Sigmoid colon (tissue), 7 donors: ENCODE results near the gene AJM1. TPM values are rescaled to one million over a fixed set of nuclear protein-coding genes. Genes with fewer than 3 reads are reported as not detected.
"Not testable (repeated sequence)": the region's sequence is repeated elsewhere in the genome, so short reads cannot be mapped to it uniquely, and the experiment has no call there.

Experiments
- DNase-seq: peaks from one replicate; pipeline ENCODE4 v3.0.0-alpha.2; 2019
- H3K27ac ChIP-seq, 4 donors: fragments of 200-600 bp; sonication (generic); one replicate each; pipeline ENCODE4 v1.5.1; 2016 to 2019; ENCODE audit warnings: mild to moderate bottlenecking in 1 of 4
- H3K27me3 ChIP-seq, 3 donors: fragments of 200-600 bp; sonication (generic); one replicate each; pipeline ENCODE4 v1.5.1; 2019; ENCODE audit warnings: mild to moderate bottlenecking in 1 of 3
- H3K36me3 ChIP-seq, 4 donors: fragments of 200-600 bp; sonication (generic); one replicate each; pipeline ENCODE4 v1.5.1; 2016 to 2019
- H3K4me1 ChIP-seq, 4 donors: fragments of 200-600 bp; sonication (generic); one replicate each; pipeline ENCODE4 v1.5.1; 2017 to 2019
- H3K4me3 ChIP-seq, 4 donors: fragments of 200-600 bp; sonication (generic); one replicate each; pipeline ENCODE4 v1.5.1; 2017 to 2019; ENCODE audit warnings: mild to moderate bottlenecking in 2 of 4, moderate library complexity in 1 of 4
- H3K9me3 ChIP-seq, 4 donors: fragments of 200-600 bp in 3 of 4; sonication (generic) in 3 of 4; one replicate each; pipeline versions ENCODE4 v1.5.1 to v1.6.1; 2013 to 2019
- EP300 ChIP-seq, 4 donors: sonication (generic); formaldehyde crosslinking; IDR thresholded peaks; one replicate each; pipeline ENCODE4 v1.6.1; 2017; ENCODE audit warnings: antibody characterized with exemption in 4 of 4
- POLR2A ChIP-seq, 2 donors: fragments of 450-650 bp; IDR thresholded peaks; one replicate each; pipeline ENCODE4 v1.6.1; 2016; ENCODE audit warnings: antibody characterized with exemption in 2 of 2, mild to moderate bottlenecking in 2 of 2, moderate library complexity in 2 of 2
- POLR2AphosphoS5 ChIP-seq, 4 donors: sonication (generic); formaldehyde crosslinking; IDR thresholded peaks; one replicate each; pipeline ENCODE4 v1.6.1; 2017; ENCODE audit warnings: antibody characterized with exemption in 4 of 4
- WGBS, 2 donors: extraction: QIAGEN DNeasy Blood & Tissue Kit; methylation state at CpG; one replicate each; pipeline ENCODE4 v1.1.7; 2013; 5-methylcytosine and 5-hydroxymethylcytosine counted together
- intact Hi-C: fragments of 100-400 bp; cut with DNase I; formaldehyde crosslinking; loops from one replicate; pipeline ENCODE4 v1.15.1; 2023
- polyA plus RNA-seq, 3 donors: library from polyadenylated mRNA; stranded (reverse); fragments of 200-250 nt; gene quantifications; one replicate each; pipeline ENCODE4 v1.2.3, GENCODE V29; 2013
- total RNA-seq, 4 donors: library from RNA; depleted of rRNA; stranded (reverse); fragments of >200 nt; gene quantifications; one replicate each; pipeline ENCODE4 v1.1.0, GENCODE V29; 2016
- TF ChIP-seq, protein P1 (sequence below), 4 experiments: fragments of 450-650 bp in 3 of 4; fragments of 200-600 bp in 1 of 4; IDR thresholded peaks; one replicate each; pipeline ENCODE4 v1.5.1; 2016 to 2019; ENCODE audit warnings: antibody characterized with exemption in 4 of 4, mild to moderate bottlenecking in 3 of 4, moderate library complexity in 2 of 4
- donor health status: healthy with polysubstance abuse.
- donor health status: Bipolar disorder and iron deficiency.
- donor health status: healthy.

Gene AJM1
- total and polyA plus RNA-seq, 7 donors = 0.46 to 8.6 (median 4.3) TPM

DNA sequence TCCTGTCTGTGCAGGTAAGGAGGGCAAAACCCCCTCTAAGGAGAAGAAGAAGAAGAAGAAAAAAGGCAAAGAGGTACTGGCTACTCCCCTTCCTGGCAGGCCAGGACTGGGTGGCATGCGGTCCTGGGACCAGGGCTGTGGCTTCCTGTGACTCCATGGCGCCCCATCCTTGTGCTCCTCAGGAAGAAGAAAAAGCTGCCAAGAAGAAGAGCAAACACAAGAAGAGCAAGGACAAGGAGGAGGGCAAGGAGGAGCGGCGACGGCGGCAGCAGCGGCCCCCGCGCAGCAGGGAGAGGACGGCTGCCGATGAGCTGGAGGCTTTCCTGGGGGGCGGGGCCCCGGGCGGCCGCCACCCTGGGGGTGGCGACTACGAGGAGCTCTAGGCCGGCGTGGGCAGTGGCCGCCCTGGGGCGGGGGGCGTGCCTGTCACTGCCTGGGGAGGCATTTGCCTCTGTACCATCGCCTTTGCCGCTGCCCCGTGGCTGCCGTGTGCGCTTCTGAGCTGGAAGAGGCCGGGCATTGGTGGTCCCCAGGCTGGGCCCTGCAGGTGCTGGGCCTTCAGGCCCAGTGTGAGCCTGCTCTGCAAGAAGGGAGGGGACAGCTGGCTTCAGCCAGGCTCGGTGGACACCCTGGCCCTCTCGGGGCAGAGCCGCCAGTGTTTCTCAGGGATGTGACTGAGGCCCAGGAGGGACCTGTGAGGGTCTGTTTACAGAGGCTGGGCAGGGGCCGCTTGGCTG, 2.0 kb upstream of the AJM1 start:
- Histone ChIP-seq H3K4me3 (no peak overlapping the region), H3K27me3 (peaks cover 10 to 28% (median 20%) of the 10 kb centered on the region in 3 donors), H3K9me3 (no peaks in the 10 kb centered on the region), H3K36me3 (peaks cover 0 to 42% (median 15%) of the 10 kb centered on the region in 4 donors), H3K4me1 (peaks cover 0 to 44% (median 39%) of the 10 kb centered on the region in 4 donors), H3K27ac (peak overlapping the region in 1 of 4 donors; percentile 22)
- no peak for DNase-seq
- TF ChIP-seq POLR2AphosphoS5 (IDR thresholded peaks at IDR 0.05) = no peak
- intact Hi-C loops = loop anchor here (10.0 kb wide), 1 partner anchor 194 kb away; the partner anchor contains the start of gene FUT7
- 23 to 70% methylated on average over 32 of the region's 32 CpGs for WGBS, 2 donors

DNA sequence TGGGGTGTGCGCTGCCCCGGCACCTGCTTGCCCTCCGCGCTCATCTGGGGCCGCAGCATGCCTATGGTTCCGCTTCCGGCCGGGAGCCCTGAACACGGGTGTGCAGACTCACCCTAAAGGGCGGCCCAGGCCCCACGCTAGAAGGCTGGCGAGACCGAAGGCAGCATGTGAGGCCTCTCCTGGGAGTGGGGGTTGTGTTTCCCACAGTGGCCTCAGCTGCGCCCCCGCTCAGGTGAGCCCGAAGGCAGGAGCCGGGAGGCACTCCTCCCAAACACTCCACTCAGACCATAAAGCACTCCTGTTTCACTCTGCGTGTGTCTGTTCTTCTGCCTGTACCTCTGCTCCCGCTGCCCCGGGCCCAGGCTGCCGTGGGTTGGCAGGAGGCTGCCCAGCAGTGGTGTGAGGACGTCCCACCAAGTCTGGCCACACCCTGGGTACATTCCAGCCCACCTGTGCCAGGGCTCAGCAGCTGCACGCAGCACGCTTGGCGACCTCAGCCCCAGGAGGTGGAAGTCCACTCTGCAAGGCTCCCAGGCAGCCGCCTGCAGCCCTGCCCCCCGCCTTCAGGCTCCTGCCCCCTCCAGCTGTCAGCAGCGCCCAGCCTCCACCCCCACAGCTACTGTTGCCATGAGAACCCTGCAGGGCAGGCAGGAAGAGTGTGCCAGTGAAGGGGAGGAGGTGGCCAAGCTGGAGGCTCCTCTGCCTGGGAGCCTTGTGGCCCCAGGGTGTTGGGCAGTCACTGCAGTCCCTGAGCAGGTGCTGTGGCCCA, 1.2 kb upstream of the AJM1 start:
- WGBS, 2 donors = 16 to 63% methylated on average over 28 of the region's 28 CpGs
- DNase-seq = no peak
- Histone ChIP-seq H3K9me3 (no peaks in the 10 kb centered on the region), H3K36me3 (peaks cover 0 to 36% (median 15%) of the 10 kb centered on the region in 4 donors), H3K27me3 (peaks cover 18 to 35% (median 28%) of the 10 kb centered on the region in 3 donors), H3K27ac (peak overlapping the region in 1 of 4 donors; percentile 22), H3K4me1 (peaks cover 0 to 51% (median 45%) of the 10 kb centered on the region in 4 donors), H3K4me3 (no peak overlapping the region)
- intact Hi-C loops = loop anchor here (10.0 kb wide), 1 partner anchor 194 kb away; the partner anchor contains the start of gene FUT7
- no peak for TF ChIP-seq EP300 (IDR thresholded peaks at IDR 0.05)
- TF ChIP-seq POLR2AphosphoS5 (IDR thresholded peaks at IDR 0.05) = no peak
- TF ChIP-seq, protein P1, sequence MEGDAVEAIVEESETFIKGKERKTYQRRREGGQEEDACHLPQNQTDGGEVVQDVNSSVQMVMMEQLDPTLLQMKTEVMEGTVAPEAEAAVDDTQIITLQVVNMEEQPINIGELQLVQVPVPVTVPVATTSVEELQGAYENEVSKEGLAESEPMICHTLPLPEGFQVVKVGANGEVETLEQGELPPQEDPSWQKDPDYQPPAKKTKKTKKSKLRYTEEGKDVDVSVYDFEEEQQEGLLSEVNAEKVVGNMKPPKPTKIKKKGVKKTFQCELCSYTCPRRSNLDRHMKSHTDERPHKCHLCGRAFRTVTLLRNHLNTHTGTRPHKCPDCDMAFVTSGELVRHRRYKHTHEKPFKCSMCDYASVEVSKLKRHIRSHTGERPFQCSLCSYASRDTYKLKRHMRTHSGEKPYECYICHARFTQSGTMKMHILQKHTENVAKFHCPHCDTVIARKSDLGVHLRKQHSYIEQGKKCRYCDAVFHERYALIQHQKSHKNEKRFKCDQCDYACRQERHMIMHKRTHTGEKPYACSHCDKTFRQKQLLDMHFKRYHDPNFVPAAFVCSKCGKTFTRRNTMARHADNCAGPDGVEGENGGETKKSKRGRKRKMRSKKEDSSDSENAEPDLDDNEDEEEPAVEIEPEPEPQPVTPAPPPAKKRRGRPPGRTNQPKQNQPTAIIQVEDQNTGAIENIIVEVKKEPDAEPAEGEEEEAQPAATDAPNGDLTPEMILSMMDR (IDR thresholded peaks at IDR 0.05) = no peak
- no peak for TF ChIP-seq POLR2A (IDR thresholded peaks at IDR 0.05)

DNA sequence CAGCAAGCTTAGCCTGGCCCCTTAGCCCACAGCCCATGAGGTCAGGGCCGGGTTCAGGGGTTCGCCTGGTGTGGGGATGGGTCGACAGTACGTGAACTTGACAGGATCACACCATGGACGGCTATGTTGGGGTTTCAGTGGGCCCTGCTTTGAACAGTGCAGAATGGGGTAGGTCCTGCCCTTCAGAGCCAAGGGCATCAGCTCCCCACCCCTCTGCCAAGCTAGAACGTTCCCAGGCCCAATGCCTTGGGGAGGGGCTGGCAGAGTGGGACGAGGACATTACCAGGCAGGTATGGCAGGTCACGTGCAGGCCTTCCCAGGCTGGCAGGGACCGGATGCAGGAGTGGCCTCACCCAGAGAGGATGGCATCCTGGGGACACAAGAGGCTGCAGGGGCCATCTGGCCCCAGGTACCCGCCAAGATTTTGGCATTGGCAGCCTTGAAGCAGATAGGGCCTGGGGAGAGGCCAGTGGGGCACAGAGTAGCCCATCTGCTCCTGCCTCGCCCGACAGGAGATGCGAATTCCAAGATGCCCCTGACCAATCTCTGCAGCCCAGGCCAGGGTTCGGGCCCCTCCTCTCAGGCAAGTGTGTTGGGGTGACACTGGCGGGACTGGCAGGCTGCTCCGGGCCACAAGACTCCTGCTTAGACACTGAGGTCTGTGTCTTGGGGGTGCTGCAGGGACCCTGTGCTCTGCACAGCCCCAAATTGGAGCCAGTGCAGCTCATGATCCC, 465 bp upstream of the AJM1 start:
- H3K27ac ChIP-seq = peak overlapping the region in 1 of 4 donors; percentile 43
- peaks cover 0 to 29% (median 15%) of the 10 kb centered on the region in 4 donors for H3K36me3 ChIP-seq
- intact Hi-C loops = loop anchor here (2.0 to 10.0 kb wide), 2 partner anchors 103 to 193 kb away; partner anchors contain the start of genes C8G, FBXW5 and FUT7
- H3K4me3 ChIP-seq = peak overlapping the region in 3 of 4 donors; percentile 35 to 45 (median 42)
- not testable (repeated sequence) for H3K9me3 ChIP-seq, DNase-seq
- 8 to 52% methylated on average over 16 of the region's 16 CpGs for WGBS, 2 donors
- peaks cover 23 to 43% (median 36%) of the 10 kb centered on the region in 3 donors for H3K27me3 ChIP-seq
- H3K4me1 ChIP-seq = peaks cover 0 to 59% (median 51%) of the 10 kb centered on the region in 4 donors

DNA sequence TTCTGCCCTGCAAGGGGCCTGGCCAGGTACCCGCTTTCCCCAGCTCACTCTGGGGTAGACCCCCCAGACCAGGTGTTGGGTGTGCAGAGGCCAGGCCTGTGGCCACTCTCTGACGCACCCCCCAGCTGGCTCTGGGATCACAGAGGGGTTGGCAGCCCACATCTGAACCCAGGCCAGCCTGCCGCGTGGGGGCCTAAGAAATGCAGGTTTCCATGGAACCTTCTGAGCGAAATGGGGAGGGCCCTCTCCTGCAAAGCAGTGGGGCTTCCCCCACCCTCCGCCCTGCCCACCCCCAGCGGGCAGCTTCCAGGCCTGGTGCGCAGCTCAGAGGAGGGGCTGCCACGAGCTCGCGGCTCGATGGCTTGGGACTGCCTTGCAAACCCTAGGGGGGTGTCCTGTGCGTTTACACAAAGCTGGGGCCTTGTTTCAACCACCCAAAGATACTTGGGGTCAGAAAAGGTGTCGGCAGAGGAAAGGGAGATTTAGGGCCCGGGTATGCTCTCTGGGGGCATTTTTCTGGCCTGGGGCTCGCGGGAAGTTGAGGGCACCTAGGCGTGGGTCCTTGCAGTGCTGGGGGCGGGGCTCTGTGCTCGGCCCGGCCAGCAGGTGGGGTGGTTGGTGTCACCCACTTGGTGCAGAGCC, 1.0 kb downstream of the AJM1 start:
- peaks cover 0 to 24% (median 15%) of the 10 kb centered on the region in 4 donors for H3K36me3 ChIP-seq
- peaks cover 0 to 74% (median 66%) of the 10 kb centered on the region in 4 donors for H3K4me1 ChIP-seq
- not testable (repeated sequence) for DNase-seq, H3K4me3 ChIP-seq, H3K9me3 ChIP-seq
- peak overlapping the region in 1 of 4 donors; percentile 55 for H3K27ac ChIP-seq
- peaks cover 30 to 57% (median 50%) of the 10 kb centered on the region in 3 donors for H3K27me3 ChIP-seq
- intact Hi-C loops = loop anchor here (2.0 to 10.0 kb wide), 2 partner anchors 102 to 192 kb away; partner anchors contain the start of genes C8G, FBXW5 and FUT7
- 10 to 16% methylated on average over 21 of the region's 21 CpGs for WGBS, 2 donors

DNA sequence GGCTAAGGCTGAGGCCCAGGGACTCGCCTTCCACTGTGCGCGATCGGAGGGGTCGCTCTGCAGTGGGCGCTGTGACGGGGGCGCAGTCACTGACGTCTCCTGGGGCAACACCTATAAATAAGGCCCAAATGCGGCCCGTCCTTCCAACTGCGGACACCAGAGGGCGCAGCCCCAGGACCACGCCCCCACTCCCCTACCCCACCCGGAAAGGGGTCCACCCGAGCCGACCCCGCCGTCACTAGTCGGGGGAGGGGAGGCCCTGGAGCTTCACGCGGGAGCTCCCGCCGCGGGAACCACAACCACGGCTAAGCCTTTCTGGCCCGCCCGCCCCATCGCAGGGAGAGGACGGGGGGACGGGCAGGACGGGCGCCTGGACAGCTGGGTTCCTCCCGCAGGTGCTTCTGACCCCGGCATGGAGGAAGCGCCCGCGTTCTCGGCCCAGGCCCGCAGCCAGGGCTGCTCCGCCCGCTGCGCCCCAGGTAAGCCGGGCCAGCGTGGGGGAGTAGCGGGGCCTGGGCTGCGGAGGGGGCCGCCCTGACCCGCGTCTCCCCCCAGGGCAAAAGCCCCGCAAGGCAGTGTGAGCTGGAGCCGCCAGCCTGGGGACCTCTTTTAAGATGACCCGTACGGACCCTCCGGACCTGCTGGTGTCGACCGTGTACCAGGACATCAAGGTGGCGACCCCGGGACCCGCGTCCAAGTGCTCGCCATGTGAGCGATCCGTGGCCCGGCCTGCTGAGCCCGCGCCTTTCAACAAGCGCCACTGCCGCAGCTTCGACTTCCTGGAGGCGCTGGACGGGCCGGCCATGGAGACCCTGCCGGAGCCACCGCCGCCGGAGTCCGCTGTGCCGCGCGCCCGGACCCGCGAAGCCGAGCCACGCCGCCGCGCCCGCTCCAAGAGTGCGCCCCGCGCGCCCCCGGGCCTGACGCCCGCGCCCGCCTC, 1.8 kb downstream of the AJM1 start:
- not testable (repeated sequence) for H3K4me3 ChIP-seq, H3K9me3 ChIP-seq, DNase-seq, H3K27ac ChIP-seq
- Histone ChIP-seq H3K4me1 (peaks cover 0 to 78% (median 70%) of the 10 kb centered on the region in 4 donors), H3K36me3 (peaks cover 0 to 16% (median 12%) of the 10 kb centered on the region in 4 donors), H3K27me3 (peaks cover 30 to 61% (median 52%) of the 10 kb centered on the region in 3 donors)
- intact Hi-C loops = loop anchor here (2.0 to 10.0 kb wide), 2 partner anchors 101 to 191 kb away; partner anchors contain the start of genes C8G, FBXW5 and FUT7
- TF ChIP-seq, protein P1 (IDR thresholded peaks at IDR 0.05) = peak; percentile 47 to 77 (median 62)
- 13 to 34% methylated on average over 99 of the region's 99 CpGs for WGBS, 2 donors
